Right atrium auricular region (tissue), 2 donors: ENCODE data around the gene TEX36. TPM values are rescaled to one million over a fixed set of nuclear protein-coding genes. Genes with fewer than 3 reads are reported as not detected.

Experiments
- total RNA-seq, 2 donors: library from RNA; depleted of rRNA; stranded (reverse); fragments of >200 nt; gene quantifications; one replicate each; pipeline ENCODE4 v1.1.0, GENCODE V29; 2016

Gene TEX36
- total RNA-seq, 2 donors from 2014 or later, result not detected

Other genes with a start within 250 kb of the TEX36 start
- gene EDRF1, start 36.5 kb upstream of the TEX36 start, total RNA-seq, result 10 to 100 TPM; 11.4 to 11.5 TPM
- gene MMP21, start 92.7 kb upstream of the TEX36 start, total RNA-seq, result under 1 TPM; 0.28 to 0.67 TPM
- gene UROS, start 140.1 kb upstream of the TEX36 start, total RNA-seq, result 10 to 100 TPM; 54.1 to 81.0 TPM
- 10 to 100 TPM; 34.1 to 37.3 TPM for gene BCCIP, start 140.4 kb upstream of the TEX36 start, total RNA-seq
- 10 to 100 TPM; 25.1 to 44.5 TPM for gene DHX32, start 198.1 kb upstream of the TEX36 start, total RNA-seq
- gene FANK1, start 213.4 kb upstream of the TEX36 start, total RNA-seq, result under 1 TPM; 0.44 to 0.67 TPM